HFF-Myc (cell line): Measurements from ENCODE around the gene CLPSL1.

Experiments
- DNase-seq: peaks from one replicate; pipeline ENCODE4 v3.0.0-alpha.2; 2011; ENCODE audit warnings: low read depth; ENCODE audit errors: extremely low read depth
- H3K4me3 ChIP-seq: replicated peaks from 2 replicates; pipeline ENCODE4 v1.5.1; 2011; ENCODE audit warnings: low read depth, mild to moderate bottlenecking, control low read depth, low read length
- CTCF ChIP-seq: IDR thresholded peaks from 2 replicates; pipeline ENCODE4 v1.5.1; 2012; ENCODE audit warnings: mild to moderate bottlenecking, low read depth, low read length, control low read depth; ENCODE audit errors: missing control alignments

Gene CLPSL1

DNA sequence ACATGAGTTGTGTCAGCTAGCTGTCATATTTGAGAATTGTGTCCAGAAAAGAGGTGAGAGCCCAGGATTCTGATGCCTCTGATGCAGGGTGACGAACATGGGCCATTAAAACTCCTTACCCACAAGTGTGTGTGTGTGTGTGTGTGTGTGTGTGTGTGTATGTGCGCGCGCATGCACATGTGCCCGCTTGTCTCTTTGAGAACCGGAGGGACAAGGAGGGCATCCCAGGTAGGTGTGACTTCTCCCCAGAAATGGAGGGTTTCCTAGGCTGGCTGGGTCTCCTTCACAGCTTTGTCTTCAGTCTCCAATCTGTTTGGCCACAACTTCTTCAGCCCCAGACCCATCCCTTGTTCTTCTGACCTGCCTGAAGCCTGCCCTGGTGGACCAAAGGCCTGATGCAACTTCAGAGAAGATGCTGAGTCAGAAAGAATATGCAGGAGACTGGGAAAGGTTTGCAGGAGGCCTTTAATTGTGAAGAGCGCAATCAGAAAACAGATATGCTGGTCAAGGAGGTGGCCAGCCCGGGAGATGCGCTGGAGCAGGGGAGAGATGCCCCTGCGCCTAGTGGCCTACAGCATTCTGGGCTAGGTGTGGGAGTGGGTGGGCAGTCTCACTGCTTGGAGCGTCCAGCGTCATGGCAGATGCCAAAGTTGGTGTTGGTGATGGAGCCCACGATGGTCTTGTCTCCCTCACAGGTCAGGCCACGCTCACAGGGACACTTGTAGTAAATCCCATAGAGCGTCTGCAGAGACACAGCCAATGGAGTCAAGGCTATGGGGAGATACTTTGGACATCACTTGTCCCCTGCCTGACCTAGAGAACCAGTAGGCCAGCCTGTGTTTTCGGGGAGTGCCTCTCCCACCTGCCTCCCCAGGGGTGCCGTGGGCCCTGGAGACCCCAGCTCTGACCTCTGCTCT is 14.0 kb downstream of the CLPSL1 start:
- no peak for TF ChIP-seq CTCF
- no peak for DNase-seq
- no peak overlapping the region for H3K4me3 ChIP-seq

- TF ChIP-seq CTCF = no peak
- DNase-seq = no peak
- H3K4me3 ChIP-seq = no peak overlapping the region
Measured at GRCh38 chr6:35795453-35796071, 14.7 kb downstream of the CLPSL1 start.

DNA sequence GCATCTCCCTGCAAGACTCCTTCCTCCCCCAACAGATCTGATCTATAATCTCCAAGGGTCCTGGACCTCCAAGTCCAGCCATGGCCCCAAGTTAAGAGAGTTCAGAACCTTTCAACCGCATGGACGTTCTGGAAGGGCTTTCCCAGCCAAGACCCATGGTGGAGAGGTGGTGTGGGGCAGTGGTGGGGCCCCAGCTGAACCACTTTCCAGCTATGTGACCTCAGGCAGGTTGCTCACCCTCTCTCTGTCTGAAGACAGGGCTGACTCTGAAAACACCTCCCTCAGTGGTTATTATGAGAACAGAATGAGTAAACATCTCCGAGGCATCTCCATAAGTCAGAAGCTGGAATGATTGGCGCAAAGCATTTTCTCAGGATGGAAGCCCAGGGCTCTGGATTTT is 15.4 kb downstream of the CLPSL1 start:
- DNase-seq = no peak
- no peak overlapping the region for H3K4me3 ChIP-seq
- no peak for TF ChIP-seq CTCF

DNA sequence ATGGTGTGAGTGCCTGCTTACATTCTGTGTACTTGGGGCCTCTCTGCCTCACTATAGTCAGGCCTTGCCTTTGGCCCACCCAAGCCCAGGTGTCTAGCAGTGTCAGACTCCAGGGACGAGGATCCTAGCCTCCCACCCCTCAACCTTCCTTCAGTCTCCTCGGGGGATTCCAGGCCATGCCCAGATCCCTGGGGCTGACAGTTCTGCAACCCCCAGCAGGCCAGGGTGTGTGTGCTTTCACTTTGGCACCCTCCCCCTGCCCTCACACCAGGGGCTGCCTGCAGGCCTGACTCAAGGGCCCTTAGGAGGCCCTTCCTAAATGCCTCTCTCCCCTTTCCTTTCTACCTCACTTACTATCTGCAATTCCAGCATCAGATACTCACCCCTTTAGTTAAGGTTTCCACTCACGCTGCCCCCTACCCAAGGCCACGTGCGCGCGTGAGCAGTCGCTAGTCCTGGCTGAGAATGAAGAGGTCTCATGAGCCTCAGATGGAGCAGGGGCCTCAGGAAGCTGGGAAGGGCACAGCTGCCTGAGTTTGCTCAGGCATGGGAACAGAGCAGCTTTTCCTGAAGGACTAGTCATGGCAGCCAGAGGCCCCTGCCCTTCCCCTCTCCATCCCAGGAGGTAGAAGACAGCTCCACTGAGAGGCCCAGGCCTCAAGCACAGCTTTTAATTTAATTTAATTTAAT is 17.2 kb downstream of the CLPSL1 start:
- DNase-seq = no peak
- TF ChIP-seq CTCF = no peak
- H3K4me3 ChIP-seq = no peak overlapping the region

DNA sequence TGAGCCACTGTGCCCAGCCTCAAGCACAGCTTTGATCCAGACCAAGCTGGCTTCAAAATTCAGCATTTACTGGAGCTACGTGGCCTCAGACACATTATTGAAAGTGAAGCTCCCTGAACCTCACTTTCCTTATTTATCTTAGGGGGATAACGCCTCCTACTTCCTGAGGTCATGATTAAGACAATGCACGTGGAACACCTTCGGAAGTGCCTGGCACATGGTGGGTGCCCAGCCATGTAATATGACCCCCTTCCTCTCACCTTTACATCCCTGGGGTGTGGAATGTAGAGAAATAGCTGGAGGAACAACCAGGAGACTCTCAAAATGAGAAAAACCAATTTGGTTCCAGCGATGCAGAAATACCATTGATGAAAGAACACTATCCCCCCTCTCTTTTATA is 17.9 kb downstream of the CLPSL1 start:
- H3K4me3 ChIP-seq = no peak overlapping the region
- no peak for DNase-seq
- TF ChIP-seq CTCF = no peak

GRCh38 chr6:35801148-35801547 is 20.3 kb downstream of the CLPSL1 start:
- H3K4me3 ChIP-seq = no peak overlapping the region
- no peak for DNase-seq
- no peak for TF ChIP-seq CTCF
